WTC11 (cell line): ENCODE results near the gene GATB. TPM values are rescaled to one million over a fixed set of nuclear protein-coding genes. Genes with fewer than 3 reads are reported as not detected.

Source experiments
- ATAC-seq: fragments of 200-7000 bp; cut with Tn5 transposase; 2 replicates; pipeline ENCODE4 v1.10.0; 2021; ENCODE audit warnings: mild to moderate bottlenecking, moderate library complexity
- CTCF ChIA-PET: fragments of 300-600 bp; sonication (Branson Sonifier 250); formaldehyde crosslinking; loops from one replicate; lab custom pipeline; 2021; ENCODE audit warnings: antibody characterized with exemption; lab: Charles Lee
- POLR2A ChIA-PET: fragments of 350-600 bp; sonication (Branson Sonifier 250); formaldehyde crosslinking; loops from one replicate; lab custom pipeline; 2021; ENCODE audit warnings: antibody characterized with exemption; lab: Charles Lee
- DNase-seq: peaks from one replicate; pipeline ENCODE4 v3.0.0; 2021; ENCODE audit warnings: low spot score
- H3K27ac Mint-ChIP-seq: 2 replicates; pipeline ENCODE4 v1.8.0; 2021; ENCODE audit warnings: mixed read lengths
- H3K27me3 Mint-ChIP-seq: 2 replicates; pipeline ENCODE4 v1.8.0; 2021; ENCODE audit warnings: low read depth, mild to moderate bottlenecking, moderate library complexity, mixed read lengths
- H3K36me3 Mint-ChIP-seq: 2 replicates; pipeline ENCODE4 v1.8.0; 2021; ENCODE audit warnings: mixed read lengths
- H3K4me1 Mint-ChIP-seq: 2 replicates; pipeline ENCODE4 v1.8.0; 2022; ENCODE audit warnings: mixed read lengths
- H3K4me3 Mint-ChIP-seq: 2 replicates; pipeline ENCODE4 v1.8.0; 2021; ENCODE audit warnings: mild to moderate bottlenecking, moderate library complexity, mixed read lengths
- H3K9me3 Mint-ChIP-seq: 2 replicates; pipeline ENCODE4 v1.8.0; 2021; ENCODE audit warnings: mixed read lengths
- ARID4B ChIP-seq: sonication (generic); formaldehyde crosslinking; IDR thresholded peaks from 2 replicates; pipeline ENCODE4 v1.8.0; 2023; ENCODE audit warnings: missing genetic modification reagents, mild to moderate bottlenecking, borderline replicate concordance
- ATF2 ChIP-seq: sonication (generic); formaldehyde crosslinking; IDR thresholded peaks from 2 replicates; pipeline ENCODE4 v1.8.1; 2022; ENCODE audit warnings: low read depth, missing genetic modification reagents, borderline replicate concordance
- E2F4 ChIP-seq: sonication (generic); formaldehyde crosslinking; IDR thresholded peaks from 2 replicates; pipeline ENCODE4 v1.8.1; 2022; ENCODE audit warnings: low read depth, mild to moderate bottlenecking, moderate library complexity, missing genetic modification reagents, borderline replicate concordance
- E2F5 ChIP-seq: sonication (generic); formaldehyde crosslinking; IDR thresholded peaks from 2 replicates; pipeline ENCODE4 v1.8.1; 2022; ENCODE audit warnings: mild to moderate bottlenecking, moderate library complexity, missing genetic modification reagents
- FOXK1 ChIP-seq: sonication (generic); formaldehyde crosslinking; IDR thresholded peaks from 2 replicates; pipeline ENCODE4 v1.8.0; 2022; ENCODE audit warnings: mild to moderate bottlenecking, moderate library complexity, missing genetic modification reagents
- FOXP1 ChIP-seq: sonication (generic); formaldehyde crosslinking; IDR thresholded peaks from 2 replicates; pipeline ENCODE4 v1.8.0; 2022; ENCODE audit warnings: missing genetic modification reagents, mild to moderate bottlenecking, moderate library complexity, borderline replicate concordance
- GABPB1 ChIP-seq: sonication (generic); formaldehyde crosslinking; IDR thresholded peaks from 2 replicates; pipeline ENCODE4 v1.8.1; 2023; ENCODE audit warnings: mild to moderate bottlenecking, missing genetic modification reagents
- HMGA2 ChIP-seq: fragments of 250-450 bp; sonication (Bioruptor Pico); IDR thresholded peaks from 2 replicates; pipeline ENCODE4 v1.4.0; 2021; ENCODE audit warnings: mild to moderate bottlenecking, moderate library complexity
- MLX ChIP-seq: sonication (generic); formaldehyde crosslinking; IDR thresholded peaks from 2 replicates; pipeline ENCODE4 v1.8.1; 2023; ENCODE audit warnings: mild to moderate bottlenecking, missing genetic modification reagents, moderate library complexity
- SMAD4 ChIP-seq: sonication (generic); formaldehyde crosslinking; IDR thresholded peaks from 2 replicates; pipeline ENCODE4 v1.8.0; 2022; ENCODE audit warnings: mild to moderate bottlenecking, missing genetic modification reagents
- SP1 ChIP-seq: sonication (generic); formaldehyde crosslinking; conservative IDR thresholded peaks from 2 replicates; pipeline ENCODE4 v1.8.1; 2022; ENCODE audit warnings: missing genetic modification reagents
- ZNF281 ChIP-seq: sonication (generic); formaldehyde crosslinking; IDR thresholded peaks from 2 replicates; pipeline ENCODE4 v1.8.0; 2023; ENCODE audit warnings: mild to moderate bottlenecking, missing genetic modification reagents
- ZNF423 ChIP-seq: fragments of 250-450 bp; sonication (Bioruptor Pico); IDR thresholded peaks from 2 replicates; pipeline ENCODE4 v2.1.2; 2022; ENCODE audit warnings: mild to moderate bottlenecking, moderate library complexity
- ZNF532 ChIP-seq: fragments of 250-450 bp; sonication (Bioruptor Pico); IDR thresholded peaks from 2 replicates; pipeline ENCODE4 v1.9.0; 2021; ENCODE audit warnings: mild to moderate bottlenecking, borderline replicate concordance
- ZSCAN18 ChIP-seq: fragments of 250-450 bp; sonication (Bioruptor Pico); IDR thresholded peaks from 2 replicates; pipeline ENCODE4 v2.1.2; 2022; ENCODE audit warnings: mild to moderate bottlenecking, moderate library complexity
- total RNA-seq: library from RNA; stranded (reverse); gene quantifications from 3 replicates; pipeline ENCODE4 v1.2.3, GENCODE V29; 2021

Gene GATB
- total RNA-seq, 1 experiment from 2014 or later, result 22.7 TPM

GRCh38 chr4:151743128-151743854 is 17.5 kb downstream of the GATB start:
- POLR2A ChIA-PET, result interaction anchor here (0.6 kb wide), 1 partner anchor 41 kb away, joined by 3 read pairs; no protein-coding TSS in a partner anchor
- peak; percentile 34; the same call in 1 of the 2 replicates for ATAC-seq
- Mint-ChIP-seq H3K4me3 (no peak overlapping the region), H3K36me3 (peaks cover 12% of the 10 kb centered on the region), H3K4me1 (peaks cover 20% of the 10 kb centered on the region), H3K9me3 (peaks cover 5% of the 10 kb centered on the region), H3K27ac (0 out of 2 replicates have a peak overlapping the region, but pooled peaks have one; percentile 48), H3K27me3 (no peaks in the 10 kb centered on the region)
- CTCF ChIA-PET, result interaction anchor here (0.9 kb wide), 1 partner anchor 626 kb away, joined by 3 read pairs; no protein-coding TSS in a partner anchor
- no peak for DNase-seq
- TF ChIP-seq ZNF423 (CRISPR knock-in tag) (no peak), FOXK1 (no peak), ZNF281 (CRISPR knock-in tag) (no peak), HMGA2 (CRISPR knock-in tag) (no peak), FOXP1 (no peak), ZNF532 (CRISPR knock-in tag) (no peak), MLX (CRISPR knock-in tag) (no peak), ZSCAN18 (CRISPR knock-in tag) (no peak), SP1 (no peak), ARID4B (CRISPR knock-in tag) (no peak), GABPB1 (CRISPR knock-in tag) (no peak), SMAD4 (CRISPR knock-in tag) (no peak), E2F4 (no peak), ATF2 (CRISPR knock-in tag) (no peak), E2F5 (CRISPR knock-in tag) (no peak)
